Caki2 (cell line): ENCODE data around the gene MBD5. TPM values are rescaled to one million over a fixed set of nuclear protein-coding genes. Genes with fewer than 3 reads are reported as not detected.

Experiments used
- DNase-seq: peaks from one replicate; pipeline ENCODE4 v3.0.0-alpha.2; 2015; ENCODE audit warnings: low read depth
- in situ Hi-C: cut with HindIII; loops from 2 replicates; pipeline ENCODE4 v1.10.0; 2016; ENCODE audit warnings: low sequenced_read_pairs, low pct_unique_long_range_greater_than_20kb, mixed read lengths
- total RNA-seq: library from RNA; depleted of rRNA; stranded (reverse); fragments of >200 nt; shearing (Covaris generic); gene quantifications from 2 replicates; pipeline ENCODE4 v1.2.3, GENCODE V29; 2014; ENCODE audit warnings: low replicate concordance

The MBD5 gene
- total RNA-seq, 1 experiment from 2014 or later = 3.1 TPM

GRCh38 chr2:148475626-148476025 is 454.7 kb downstream of the MBD5 start:
- in situ Hi-C loops = no loop called here
- no peak for DNase-seq

GRCh38 chr2:148479398-148479797 is 458.5 kb downstream of the MBD5 start:
- no peak for DNase-seq
- in situ Hi-C loops = no loop called here

- DNase-seq = no peak
- in situ Hi-C loops = no loop called here
These were observed 462.8 kb downstream of the MBD5 start for GRCh38 chr2:148483665-148484064.

GRCh38 chr2:148484066-148484465 is 463.2 kb downstream of the MBD5 start:
- DNase-seq = no peak
- in situ Hi-C loops = no loop called here

GRCh38 chr2:148486655-148487054 is 465.8 kb downstream of the MBD5 start:
- DNase-seq = no peak
- in situ Hi-C loops = no loop called here

GRCh38 chr2:148487439-148487838 is 466.5 kb downstream of the MBD5 start:
- no peak for DNase-seq
- in situ Hi-C loops = no loop called here

GRCh38 chr2:148490840-148491439 is 470.0 kb downstream of the MBD5 start:
- DNase-seq = no peak
- in situ Hi-C loops = no loop called here

GRCh38 chr2:148493822-148494563 is 473.1 kb downstream of the MBD5 start:
- in situ Hi-C loops = no loop called here
- DNase-seq = no peak

- in situ Hi-C loops = no loop called here
- DNase-seq = no peak
These were observed 474.7 kb downstream of the MBD5 start for GRCh38 chr2:148495586-148495985.

GRCh38 chr2:148501545-148501944 is 480.7 kb downstream of the MBD5 start:
- in situ Hi-C loops = no loop called here

GRCh38 chr2:148503516-148503915 is 482.6 kb downstream of the MBD5 start:
- DNase-seq = no peak
- in situ Hi-C loops = no loop called here

More at GRCh38 chr2:148501545-148501944, 480.7 kb downstream of the MBD5 start:
- DNase-seq = no peak

GRCh38 chr2:148507970-148508369 is 487.1 kb downstream of the MBD5 start:
- DNase-seq = no peak
- in situ Hi-C loops = no loop called here

- in situ Hi-C loops = no loop called here
- DNase-seq = no peak
These were observed 488.0 kb downstream of the MBD5 start for GRCh38 chr2:148508878-148509287.

GRCh38 chr2:148509288-148509902 is 488.5 kb downstream of the MBD5 start:
- DNase-seq = peak; percentile 86
- in situ Hi-C loops = no loop called here

- in situ Hi-C loops = no loop called here
- no peak for DNase-seq
These were observed 491.0 kb downstream of the MBD5 start for GRCh38 chr2:148511883-148512282.

GRCh38 chr2:148512501-148512900 is 491.6 kb downstream of the MBD5 start:
- in situ Hi-C loops = no loop called here
- DNase-seq = no peak

- DNase-seq = no peak
- in situ Hi-C loops = no loop called here
These were observed 492.5 kb downstream of the MBD5 start for GRCh38 chr2:148513427-148513826.

GRCh38 chr2:148515120-148515519 is 494.2 kb downstream of the MBD5 start:
- in situ Hi-C loops = no loop called here
- no peak for DNase-seq

- no peak for DNase-seq
- in situ Hi-C loops = no loop called here
These were observed 495.1 kb downstream of the MBD5 start for GRCh38 chr2:148515976-148516375.
